Colonic mucosa (tissue), 4 donors: ENCODE measurements around the gene SCIMP. TPM values are rescaled to one million over a fixed set of nuclear protein-coding genes. Genes with fewer than 3 reads are reported as not detected.

Experiments used
- DNase-seq: peaks from one replicate; pipeline ENCODE4 v3.0.0-alpha.2; 2020
- H3K27ac ChIP-seq: fragments of 200-600 bp; one replicate; pipeline ENCODE4 v1.8.0; 2021
- H3K27me3 ChIP-seq: fragments of 200-600 bp; one replicate; pipeline ENCODE4 v1.8.0; 2021
- H3K36me3 ChIP-seq: fragments of 200-600 bp; one replicate; pipeline ENCODE4 v1.8.0; 2021
- H3K4me1 ChIP-seq: fragments of 200-600 bp; one replicate; pipeline ENCODE4 v1.8.0; 2021; ENCODE audit warnings: mild to moderate bottlenecking
- H3K4me3 ChIP-seq: fragments of 200-600 bp; one replicate; pipeline ENCODE4 v1.8.0; 2021
- H3K9ac ChIP-seq, 2 donors: one replicate each; pipeline ENCODE4 v1.7.0; 2013; ENCODE audit warnings: control low read depth in 2 of 2, low read depth in 2 of 2, low read length in 2 of 2
- H3K9me3 ChIP-seq: fragments of 200-600 bp; one replicate; pipeline ENCODE4 v1.8.0; 2021
- CTCF ChIP-seq: fragments of 200-600 bp; IDR thresholded peaks from one replicate; pipeline ENCODE4 v1.8.0; 2022; ENCODE audit warnings: antibody characterized with exemption, mild to moderate bottlenecking
- intact Hi-C: fragments of 100-400 bp; cut with DNase I; formaldehyde crosslinking; loops from one replicate; pipeline ENCODE4 v1.14.1; 2022
- total RNA-seq, 2 donors: library from RNA; stranded (reverse); fragmentation: NEBNext Ultra II Directional in 1 of 2; extraction: Animal tissue kit (Norgen Biotek cat#: 25700) in 1 of 2; gene quantifications; one replicate each; pipeline ENCODE4 v1.2.1, GENCODE V29; 2021
- donor health status: healthy.
- donor health status: DM: no; HTN: no; CAD: no.
- donor health status: DM: no; HTN: no; CAD: no.

SCIMP gene
- total RNA-seq, 2 donors from 2014 or later, result 0.86 to 1.5 TPM

DNA sequence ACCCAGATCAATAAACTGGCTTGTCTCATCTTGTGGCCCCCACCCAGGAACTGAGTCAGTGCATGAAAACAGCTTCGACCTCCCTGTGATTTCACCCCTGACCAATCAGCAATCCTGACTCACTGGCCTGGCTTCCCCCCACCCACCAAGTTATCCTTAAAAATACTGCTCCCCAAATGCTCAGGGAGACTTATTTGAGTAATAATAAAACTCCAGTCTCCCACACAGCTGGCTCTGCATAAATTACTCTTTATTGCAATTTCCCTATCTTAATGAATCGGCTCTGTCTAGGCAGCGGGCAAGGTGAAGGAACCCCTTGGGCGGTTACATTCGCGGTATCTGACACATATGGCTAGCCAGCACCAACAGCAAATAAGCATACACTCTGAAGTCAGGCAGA is 37.7 kb upstream of the SCIMP start:
- no peak for DNase-seq
- Histone ChIP-seq H3K9me3 (no peaks in the 10 kb centered on the region), H3K4me1 (no peaks in the 10 kb centered on the region), H3K27me3 (no peaks in the 10 kb centered on the region), H3K4me3 (no peak overlapping the region), H3K9ac (no peak overlapping the region), H3K27ac (no peak overlapping the region), H3K36me3 (no peaks in the 10 kb centered on the region)
- intact Hi-C loops, result no loop called here
- TF ChIP-seq CTCF, result no peak

GRCh38 chr17:5269241-5269960 is 34.7 kb upstream of the SCIMP start:
- intact Hi-C loops, result no loop called here
- no peak for DNase-seq
- no peak overlapping the region for H3K27ac ChIP-seq
- TF ChIP-seq CTCF, result no peak
- H3K27me3 ChIP-seq, result no peaks in the 10 kb centered on the region
- no peaks in the 10 kb centered on the region for H3K9me3 ChIP-seq
- H3K4me3 ChIP-seq, result no peak overlapping the region
- H3K36me3 ChIP-seq, result no peaks in the 10 kb centered on the region
- H3K4me1 ChIP-seq, result no peaks in the 10 kb centered on the region
- no peak overlapping the region for H3K9ac ChIP-seq

GRCh38 chr17:5264893-5265292 is 30.2 kb upstream of the SCIMP start:
- H3K4me3 ChIP-seq, result no peak overlapping the region
- H3K27ac ChIP-seq, result no peak overlapping the region
- H3K4me1 ChIP-seq, result no peaks in the 10 kb centered on the region
- intact Hi-C loops, result no loop called here
- H3K27me3 ChIP-seq, result no peaks in the 10 kb centered on the region
- H3K9ac ChIP-seq, result no peak overlapping the region
- H3K9me3 ChIP-seq, result no peaks in the 10 kb centered on the region
- no peak for TF ChIP-seq CTCF
- H3K36me3 ChIP-seq, result no peaks in the 10 kb centered on the region
- no peak for DNase-seq

DNA sequence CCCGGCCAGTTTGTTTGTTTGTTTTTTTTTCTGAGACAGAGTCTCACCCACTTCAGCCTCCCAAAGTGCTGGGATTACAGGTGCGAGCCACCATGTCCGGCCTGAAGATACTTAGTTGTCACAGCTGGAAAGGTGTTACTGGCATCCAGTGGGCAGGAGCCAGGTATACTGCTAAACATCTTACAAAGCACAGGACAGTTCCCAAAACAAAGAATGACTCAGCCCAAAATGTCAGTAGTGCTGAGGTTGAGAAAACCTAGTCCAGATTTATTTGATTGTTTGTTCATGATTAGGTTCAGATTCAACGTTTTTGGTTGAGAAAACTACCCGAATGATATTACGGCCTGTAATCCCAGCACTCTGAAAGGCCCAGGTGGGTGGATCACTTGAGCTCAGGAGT is 28.8 kb upstream of the SCIMP start:
- no peak for TF ChIP-seq CTCF
- no peaks in the 10 kb centered on the region for H3K36me3 ChIP-seq
- no peak overlapping the region for H3K27ac ChIP-seq
- no peak for DNase-seq
- no peaks in the 10 kb centered on the region for H3K9me3 ChIP-seq
- H3K4me1 ChIP-seq, result no peaks in the 10 kb centered on the region
- H3K9ac ChIP-seq, result no peak overlapping the region
- intact Hi-C loops, result no loop called here
- no peak overlapping the region for H3K4me3 ChIP-seq
- no peaks in the 10 kb centered on the region for H3K27me3 ChIP-seq

DNA sequence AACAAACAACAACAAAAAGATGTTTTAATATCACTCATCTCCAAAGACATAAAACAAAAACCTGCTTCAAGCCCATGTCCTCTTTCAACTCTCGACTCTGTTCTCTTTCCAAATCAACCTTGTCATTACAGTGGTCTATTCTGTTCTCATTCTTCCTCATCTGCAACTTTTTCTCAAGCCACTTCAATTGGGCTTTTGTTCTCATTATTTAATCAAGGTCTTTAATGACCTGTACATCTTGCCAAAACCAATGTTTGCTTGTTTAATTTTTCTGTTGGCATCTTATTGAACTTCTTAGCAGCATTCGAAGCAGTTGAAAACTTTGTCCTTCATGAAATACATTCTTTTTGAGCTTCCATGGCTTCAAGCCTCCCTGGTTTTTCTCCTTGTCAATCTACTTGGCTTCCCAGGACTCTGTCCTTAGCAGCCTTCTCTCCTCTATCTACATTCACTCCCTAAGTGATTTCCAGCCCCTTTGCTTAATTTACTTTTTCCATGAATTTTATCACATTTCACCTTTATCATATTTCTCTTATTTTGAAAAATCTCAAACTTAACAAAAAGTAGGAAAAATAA is 27.8 kb upstream of the SCIMP start:
- H3K36me3 ChIP-seq, result no peaks in the 10 kb centered on the region
- no peak overlapping the region for H3K27ac ChIP-seq
- no peaks in the 10 kb centered on the region for H3K4me1 ChIP-seq
- no peaks in the 10 kb centered on the region for H3K9me3 ChIP-seq
- no peak overlapping the region for H3K4me3 ChIP-seq
- no peak for TF ChIP-seq CTCF
- no peaks in the 10 kb centered on the region for H3K27me3 ChIP-seq
- no peak overlapping the region for H3K9ac ChIP-seq
- intact Hi-C loops, result no loop called here
- no peak for DNase-seq
